PC-3 (cell line): ENCODE data around the gene CCZ1B. TPM values are rescaled to one million over a fixed set of nuclear protein-coding genes. Genes with fewer than 3 reads are reported as not detected.
"Not testable (repeated sequence)": the region's sequence is repeated elsewhere in the genome, so short reads cannot be mapped to it uniquely, and the experiment has no call there.

Source experiments
- ATAC-seq: fragments of 200-7000 bp; cut with Tn5 transposase; 2 replicates; pipeline ENCODE4 v1.9.1; 2020; ENCODE audit warnings: mild to moderate bottlenecking, moderate library complexity
- BruUV-seq: library from RNA; stranded (reverse); fragments of 400-500 nt; replicated peaks from 2 replicates; lab custom pipeline; 2021; lab: Mats Ljungman, UMichigan
- CTCF ChIA-PET: fragments of 300-600 bp; sonication (Branson Sonifier 250); formaldehyde crosslinking; loops from one replicate; lab custom pipeline; 2022; ENCODE audit warnings: antibody characterized with exemption; lab: Charles Lee
- POLR2A ChIA-PET: fragments of 300-600 bp; sonication (Branson Sonifier 250); formaldehyde crosslinking; loops from one replicate; lab custom pipeline; 2022; ENCODE audit warnings: antibody characterized with exemption; ENCODE audit not compliant: unreplicated experiment; lab: Charles Lee
- DNase-seq: peaks from one replicate; pipeline ENCODE4 v3.0.0-alpha.2; 2015
- H2AFZ ChIP-seq: fragments of 300-600 bp; sonication (generic); 2 replicates; pipeline ENCODE4 v1.6.0; 2016; ENCODE audit warnings: antibody characterized with exemption, low read length
- H3F3A ChIP-seq: fragments of 300-600 bp; sonication (generic); one replicate; pipeline ENCODE4 v1.6.0; 2017; ENCODE audit warnings: antibody characterized with exemption, low read length, control low read depth, mild to moderate bottlenecking; ENCODE audit not compliant: unreplicated experiment
- H3K27ac ChIP-seq: fragments of 300-600 bp; sonication (generic); 2 replicates; pipeline ENCODE4 v1.5.1; 2016; ENCODE audit warnings: mild to moderate bottlenecking, low read length
- H3K27me3 ChIP-seq: fragments of 300-600 bp; sonication (generic); 2 replicates; pipeline ENCODE4 v1.6.1; 2016; ENCODE audit warnings: low read length, mixed read lengths
- H3K36me3 ChIP-seq: fragments of 300-600 bp; sonication (generic); 2 replicates; pipeline ENCODE4 v1.6.1; 2016; ENCODE audit warnings: low read depth, mixed run types, low read length, mixed read lengths
- H3K4me1 ChIP-seq: fragments of 300-600 bp; sonication (generic); 2 replicates; pipeline ENCODE4 v1.5.1; 2016; ENCODE audit warnings: low read length; ENCODE audit not compliant: insufficient read depth
- H3K4me2 ChIP-seq: fragments of 300-600 bp; sonication (generic); 2 replicates; pipeline ENCODE4 v1.6.0; 2016; ENCODE audit warnings: low read length
- H3K4me3 ChIP-seq: fragments of 300-600 bp; sonication (generic); 2 replicates; pipeline ENCODE4 v1.5.1; 2016; ENCODE audit warnings: mild to moderate bottlenecking, low read length, mixed read lengths
- H3K79me2 ChIP-seq: fragments of 300-600 bp; sonication (generic); 2 replicates; pipeline ENCODE4 v1.6.1; 2017; ENCODE audit warnings: low read length, mixed read lengths
- H3K9ac ChIP-seq: fragments of 300-600 bp; sonication (generic); 2 replicates; pipeline ENCODE4 v1.6.0; 2016; ENCODE audit warnings: mild to moderate bottlenecking, low read length
- H3K9me2 ChIP-seq: fragments of 300-600 bp; sonication (generic); replicated peaks from 2 replicates; pipeline ENCODE4 v1.6.1; 2016; ENCODE audit warnings: mixed run types, low read length, mixed read lengths
- H3K9me3 ChIP-seq: fragments of 300-600 bp; sonication (generic); 2 replicates; pipeline ENCODE4 v1.6.1; 2016; ENCODE audit warnings: low read length, mixed read lengths
- H4K20me1 ChIP-seq: fragments of 300-600 bp; sonication (generic); 2 replicates; pipeline ENCODE4 v1.6.1; 2016; ENCODE audit warnings: low read length, mixed read lengths
- intact Hi-C: fragments of 100-400 bp; cut with micrococcal nuclease; formaldehyde crosslinking; loops from 2 replicates; pipeline ENCODE4 v1.9.0; 2023
- total RNA-seq: library from RNA; depleted of rRNA; stranded (reverse); fragments of >200 nt; gene quantifications from 2 replicates; pipeline ENCODE4 v1.2.3, GENCODE V29; 2014

Gene CCZ1B
- total RNA-seq, 1 experiment from 2014 or later: 36.9 TPM

DNA sequence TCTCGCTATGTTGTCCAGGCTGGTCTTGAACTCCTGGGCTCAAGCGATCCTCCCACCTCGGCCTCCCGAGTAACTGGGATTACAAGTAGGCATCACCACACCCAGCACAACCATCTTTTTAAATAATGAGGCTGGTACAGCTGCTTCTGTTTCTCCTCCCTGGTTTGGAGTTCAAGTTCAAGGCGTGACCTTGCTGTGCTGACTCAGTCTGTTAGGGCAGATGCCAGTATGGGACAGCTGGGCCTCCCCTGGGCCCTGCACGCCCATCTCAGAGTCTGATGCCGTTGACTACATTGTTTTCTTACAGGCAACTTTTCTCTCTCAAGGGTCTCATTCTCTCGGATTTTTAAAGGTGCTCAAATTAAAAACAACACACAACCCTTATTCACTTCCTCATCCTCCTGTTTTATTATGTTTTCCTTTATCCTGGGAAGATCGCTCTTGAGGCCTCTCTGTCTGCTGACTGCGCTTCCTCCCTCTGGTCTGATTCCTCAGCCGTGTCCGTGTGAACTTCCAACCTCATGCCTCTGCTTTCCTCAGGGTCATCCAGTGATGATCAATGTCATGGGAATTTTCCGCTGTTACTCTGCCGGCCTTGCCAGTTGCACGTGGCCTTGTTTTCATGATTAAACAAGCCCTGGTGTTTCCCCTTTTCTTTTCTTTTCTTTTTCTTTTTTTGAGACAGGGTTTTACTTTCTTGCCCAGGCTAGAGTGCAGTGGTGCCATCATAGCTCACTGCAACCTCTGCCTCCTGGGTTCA lies 33.8 kb downstream of the CCZ1B start:
- H3K4me3 ChIP-seq, BruUV-seq, H3K4me1 ChIP-seq, H3K79me2 ChIP-seq, ATAC-seq, H3F3A ChIP-seq, H3K36me3 ChIP-seq, H3K4me2 ChIP-seq, H3K27ac ChIP-seq, DNase-seq, intact Hi-C loops, POLR2A ChIA-PET, H3K9ac ChIP-seq, H4K20me1 ChIP-seq, H2AFZ ChIP-seq, CTCF ChIA-PET, H3K9me3 ChIP-seq, H3K9me2 ChIP-seq, H3K27me3 ChIP-seq: not testable (repeated sequence)

DNA sequence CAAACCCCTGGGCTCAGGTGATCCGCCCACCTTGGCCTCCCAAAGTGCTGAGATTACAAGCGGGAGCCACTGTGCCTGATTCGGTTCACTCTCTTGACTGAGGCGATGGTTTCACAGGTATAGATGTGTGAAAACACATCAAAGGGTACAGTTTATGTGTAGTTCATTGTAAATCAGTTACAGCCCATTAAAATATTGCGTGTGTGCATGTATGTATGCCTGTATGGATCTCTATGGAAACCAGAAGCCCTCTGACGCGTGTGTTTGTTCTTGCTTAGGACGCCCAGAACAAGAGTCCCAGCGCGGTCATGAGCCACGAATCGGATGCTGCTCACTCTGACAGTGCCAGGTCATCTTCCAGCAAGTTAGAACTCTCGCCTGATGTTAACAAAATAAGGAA lies 36.7 kb downstream of the CCZ1B start:
- H3K4me1 ChIP-seq, CTCF ChIA-PET, H2AFZ ChIP-seq, BruUV-seq, H3F3A ChIP-seq, H3K36me3 ChIP-seq, H3K9me2 ChIP-seq, H3K27ac ChIP-seq, H4K20me1 ChIP-seq, POLR2A ChIA-PET, ATAC-seq, DNase-seq, intact Hi-C loops, H3K27me3 ChIP-seq, H3K9ac ChIP-seq, H3K4me3 ChIP-seq, H3K79me2 ChIP-seq, H3K4me2 ChIP-seq, H3K9me3 ChIP-seq: not testable (repeated sequence)

GRCh38 chr7:6781581-6781980 lies 44.5 kb downstream of the CCZ1B start:
- H3K4me1 ChIP-seq, H3K27me3 ChIP-seq, intact Hi-C loops, BruUV-seq, H3K36me3 ChIP-seq, H2AFZ ChIP-seq, POLR2A ChIA-PET, H3K4me3 ChIP-seq, H3K4me2 ChIP-seq, ATAC-seq, H3K9ac ChIP-seq, H3F3A ChIP-seq, H4K20me1 ChIP-seq, H3K9me3 ChIP-seq, H3K79me2 ChIP-seq, H3K9me2 ChIP-seq, CTCF ChIA-PET, H3K27ac ChIP-seq: not testable (repeated sequence)
- peak; percentile 0 for DNase-seq

GRCh38 chr7:6761186-6761585 lies 64.9 kb downstream of the CCZ1B start:
- H3K9ac ChIP-seq, H3K9me2 ChIP-seq, DNase-seq, CTCF ChIA-PET, H3F3A ChIP-seq, H3K27ac ChIP-seq, BruUV-seq, POLR2A ChIA-PET, H3K4me3 ChIP-seq, H4K20me1 ChIP-seq, H3K9me3 ChIP-seq, H3K27me3 ChIP-seq, ATAC-seq, H2AFZ ChIP-seq, H3K79me2 ChIP-seq, intact Hi-C loops, H3K4me2 ChIP-seq, H3K4me1 ChIP-seq, H3K36me3 ChIP-seq: not testable (repeated sequence)

GRCh38 chr7:6753964-6754363 lies 72.1 kb downstream of the CCZ1B start, which contains the start of gene RSPH10B2:
RSPH10B2 (plus strand) TSS chr7:6754103; CDS start chr7:6757678, 3,575 bp downstream.
- intact Hi-C loops, H3K36me3 ChIP-seq, H4K20me1 ChIP-seq, H3K79me2 ChIP-seq, CTCF ChIA-PET, H3K4me3 ChIP-seq, H2AFZ ChIP-seq, H3K9me2 ChIP-seq, H3K9me3 ChIP-seq, H3K27me3 ChIP-seq, H3K9ac ChIP-seq, H3K27ac ChIP-seq, H3K4me2 ChIP-seq, POLR2A ChIA-PET, BruUV-seq, H3F3A ChIP-seq, DNase-seq, H3K4me1 ChIP-seq: not testable (repeated sequence)
- peak; percentile 16; the same call in 1 of the 2 replicates for ATAC-seq

GRCh38 chr7:6750173-6750572 lies 75.9 kb downstream of the CCZ1B start:
- H3K27me3 ChIP-seq, BruUV-seq, H3K4me3 ChIP-seq, H4K20me1 ChIP-seq, H3K9me2 ChIP-seq, H3F3A ChIP-seq, ATAC-seq, H3K79me2 ChIP-seq, H3K9ac ChIP-seq, H3K4me1 ChIP-seq, H3K27ac ChIP-seq, CTCF ChIA-PET, DNase-seq, intact Hi-C loops, H3K36me3 ChIP-seq, POLR2A ChIA-PET, H3K4me2 ChIP-seq, H3K9me3 ChIP-seq, H2AFZ ChIP-seq: not testable (repeated sequence)
